Body of pancreas (tissue), 4 donors: Measurements from ENCODE around the gene SLC7A4. TPM values are rescaled to one million over a fixed set of nuclear protein-coding genes. Genes with fewer than 3 reads are reported as not detected.
"Not testable (repeated sequence)": the region's sequence is repeated elsewhere in the genome, so short reads cannot be mapped to it uniquely, and the experiment has no call there.

Experiments
- ATAC-seq: fragments of 150-250 bp; one replicate; pipeline ENCODE4 v1.9.1; 2016
- DNase-seq, 4 donors: peaks; one replicate each; pipeline ENCODE4 v3.0.0-alpha.2; 2019
- H3K27ac ChIP-seq, 4 donors: fragments of 200-600 bp; sonication (generic); 1 replicate in 3 of 4; 2 replicates in 1 of 4; pipeline versions ENCODE4 v1.5.1 to v1.6.1; 2016 to 2019; ENCODE audit warnings: mild to moderate bottlenecking in 1 of 4, mixed read lengths in 1 of 4, moderate library complexity in 1 of 4
- H3K27me3 ChIP-seq, 2 donors: fragments of 200-600 bp; sonication (generic); one replicate each; pipeline ENCODE4 v1.6.0; 2016; ENCODE audit warnings: mild to moderate bottlenecking in 1 of 2
- H3K36me3 ChIP-seq, 2 donors: fragments of 200-600 bp; sonication (generic); replicated peaks in 1 of 2; 2 replicates each; pipeline ENCODE4 v1.5.1; 2016; ENCODE audit warnings: low read depth in 2 of 2; ENCODE audit not compliant: insufficient read depth in 1 of 2
- H3K4me1 ChIP-seq: fragments of 200-600 bp; sonication (generic); one replicate; pipeline ENCODE4 v1.6.0; 2016
- H3K4me3 ChIP-seq, 2 donors: fragments of 200-600 bp; sonication (generic); 1 replicate in 1 of 2; 2 replicates in 1 of 2; pipeline ENCODE4 v1.5.1; 2016 to 2019
- H3K9me3 ChIP-seq, 3 donors: fragments of 200-600 bp; sonication (generic); 1 replicate in 2 of 3; 2 replicates in 1 of 3; pipeline ENCODE4 v1.5.1; 2016
- POLR2A ChIP-seq, 3 donors: fragments of 450-650 bp; IDR thresholded peaks; one replicate each; pipeline ENCODE4 v1.6.1; 2016; ENCODE audit warnings: antibody characterized with exemption in 3 of 3, mild to moderate bottlenecking in 2 of 3
- WGBS, 2 donors: methylation state at CpG; one replicate each; pipeline ENCODE4 v1.1.5; 2017; 5-methylcytosine and 5-hydroxymethylcytosine counted together
- intact Hi-C: fragments of 100-400 bp; cut with DNase I; formaldehyde crosslinking; loops from one replicate; pipeline ENCODE4 v1.15.1; 2023
- total RNA-seq, 2 donors: library from RNA; depleted of rRNA; stranded (reverse); fragments of >200 nt; gene quantifications; one replicate each; pipeline ENCODE4 v1.1.0, GENCODE V29; 2016
- TF ChIP-seq, protein P1 (sequence below), 7 experiments: fragments of 450-650 bp in 4 of 7; fragments of 200-600 bp in 3 of 7; sonication (generic) in 3 of 7; IDR thresholded peaks; one replicate each; pipeline ENCODE4 v1.5.1; 2016 to 2019; ENCODE audit warnings: antibody characterized with exemption in 7 of 7

Gene SLC7A4
- total RNA-seq, 2 donors from 2014 or later, result 1.3 to 1.8 TPM

GRCh38 chr22:21067901-21068680 is 35.7 kb upstream of the SLC7A4 start:
- Histone ChIP-seq H3K27ac (no peak overlapping the region), H3K9me3 (no peaks in the 10 kb centered on the region), H3K36me3 (no peaks in the 10 kb centered on the region), H3K4me1 (no peaks in the 10 kb centered on the region), H3K27me3 (no peaks in the 10 kb centered on the region), H3K4me3 (no peak overlapping the region)
- 86 to 89% methylated on average over 7 to 12 of the region's 12 CpGs for WGBS, 2 donors
- ATAC-seq (no peak), DNase-seq (no peak)
- TF ChIP-seq, protein P1, sequence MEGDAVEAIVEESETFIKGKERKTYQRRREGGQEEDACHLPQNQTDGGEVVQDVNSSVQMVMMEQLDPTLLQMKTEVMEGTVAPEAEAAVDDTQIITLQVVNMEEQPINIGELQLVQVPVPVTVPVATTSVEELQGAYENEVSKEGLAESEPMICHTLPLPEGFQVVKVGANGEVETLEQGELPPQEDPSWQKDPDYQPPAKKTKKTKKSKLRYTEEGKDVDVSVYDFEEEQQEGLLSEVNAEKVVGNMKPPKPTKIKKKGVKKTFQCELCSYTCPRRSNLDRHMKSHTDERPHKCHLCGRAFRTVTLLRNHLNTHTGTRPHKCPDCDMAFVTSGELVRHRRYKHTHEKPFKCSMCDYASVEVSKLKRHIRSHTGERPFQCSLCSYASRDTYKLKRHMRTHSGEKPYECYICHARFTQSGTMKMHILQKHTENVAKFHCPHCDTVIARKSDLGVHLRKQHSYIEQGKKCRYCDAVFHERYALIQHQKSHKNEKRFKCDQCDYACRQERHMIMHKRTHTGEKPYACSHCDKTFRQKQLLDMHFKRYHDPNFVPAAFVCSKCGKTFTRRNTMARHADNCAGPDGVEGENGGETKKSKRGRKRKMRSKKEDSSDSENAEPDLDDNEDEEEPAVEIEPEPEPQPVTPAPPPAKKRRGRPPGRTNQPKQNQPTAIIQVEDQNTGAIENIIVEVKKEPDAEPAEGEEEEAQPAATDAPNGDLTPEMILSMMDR (IDR thresholded peaks at IDR 0.05), result no peak
- intact Hi-C loops, result no loop called here

DNA sequence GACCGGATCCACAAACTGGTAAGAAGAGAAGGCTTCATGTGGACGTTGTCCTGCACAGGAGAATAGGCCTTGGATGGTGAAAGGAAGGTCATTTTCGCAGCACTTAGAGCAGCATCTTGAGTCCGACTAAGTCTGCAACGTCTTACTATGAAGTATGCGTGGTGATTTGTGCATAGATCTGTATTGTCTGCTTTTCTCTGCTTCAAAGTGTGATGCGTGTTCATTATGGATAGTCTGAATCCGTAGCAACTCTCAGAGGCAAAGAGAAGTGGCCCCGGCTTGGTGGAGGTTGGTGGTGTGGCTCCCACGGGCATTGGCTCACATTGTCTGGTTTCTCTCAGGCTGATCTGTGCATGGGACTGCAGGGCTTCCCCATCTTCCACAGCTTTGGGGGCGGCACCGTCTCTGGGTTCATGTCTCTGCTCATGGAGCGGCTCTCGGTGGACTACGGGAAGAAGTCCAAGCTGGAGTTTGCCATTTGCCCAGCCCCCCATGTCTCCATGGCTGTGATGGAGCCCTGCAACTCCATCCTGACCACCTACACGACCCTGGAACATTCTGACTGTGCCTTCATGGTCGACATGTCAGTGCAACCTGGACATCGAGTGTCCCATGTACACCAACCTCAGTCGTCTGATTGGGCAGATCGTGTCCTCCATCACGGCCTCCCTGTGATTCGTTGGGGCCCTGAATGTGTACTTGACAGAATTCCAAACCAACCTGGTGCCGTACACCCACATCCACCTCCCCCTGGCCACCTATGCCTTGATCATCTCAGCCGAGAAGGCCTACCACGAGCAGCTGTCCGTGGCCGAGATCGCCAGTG is 34.9 kb upstream of the SLC7A4 start:
- Histone ChIP-seq H3K4me3 (no peak overlapping the region), H3K27ac (no peak overlapping the region), H3K4me1 (no peaks in the 10 kb centered on the region), H3K36me3 (no peaks in the 10 kb centered on the region), H3K9me3 (no peaks in the 10 kb centered on the region), H3K27me3 (no peaks in the 10 kb centered on the region)
- 80 to 83% methylated on average over 15 to 28 of the region's 28 CpGs for WGBS, 2 donors
- intact Hi-C loops, result no loop called here
- TF ChIP-seq POLR2A (IDR thresholded peaks at IDR 0.05), result no peak
- TF ChIP-seq, protein P1 (IDR thresholded peaks at IDR 0.05), result no peak
- DNase-seq, result no peak
- no peak for ATAC-seq

GRCh38 chr22:21064917-21065864 is 32.8 kb upstream of the SLC7A4 start:
- intact Hi-C loops, result no loop called here
- DNase-seq (no peak), ATAC-seq (no peak)
- no peaks in the 10 kb centered on the region for H3K4me1 ChIP-seq
- WGBS, 2 donors, result 47 to 49% methylated on average over 13 of the region's 13 CpGs
- no peak overlapping the region for H3K27ac ChIP-seq
- no peaks in the 10 kb centered on the region for H3K36me3 ChIP-seq
- no peak for TF ChIP-seq POLR2A (IDR thresholded peaks at IDR 0.05)
- H3K9me3 ChIP-seq, result no peaks in the 10 kb centered on the region
- H3K4me3 ChIP-seq, result no peak overlapping the region
- H3K27me3 ChIP-seq, result no peaks in the 10 kb centered on the region

GRCh38 chr22:21064425-21064824 is 32.1 kb upstream of the SLC7A4 start:
- ATAC-seq, intact Hi-C loops, H3K9me3 ChIP-seq, H3K27ac ChIP-seq, H3K27me3 ChIP-seq, H3K36me3 ChIP-seq, H3K4me1 ChIP-seq, DNase-seq, H3K4me3 ChIP-seq: not testable (repeated sequence)
- WGBS, 2 donors, result 69 to 71% methylated on average over 10 to 11 of the region's 11 CpGs

DNA sequence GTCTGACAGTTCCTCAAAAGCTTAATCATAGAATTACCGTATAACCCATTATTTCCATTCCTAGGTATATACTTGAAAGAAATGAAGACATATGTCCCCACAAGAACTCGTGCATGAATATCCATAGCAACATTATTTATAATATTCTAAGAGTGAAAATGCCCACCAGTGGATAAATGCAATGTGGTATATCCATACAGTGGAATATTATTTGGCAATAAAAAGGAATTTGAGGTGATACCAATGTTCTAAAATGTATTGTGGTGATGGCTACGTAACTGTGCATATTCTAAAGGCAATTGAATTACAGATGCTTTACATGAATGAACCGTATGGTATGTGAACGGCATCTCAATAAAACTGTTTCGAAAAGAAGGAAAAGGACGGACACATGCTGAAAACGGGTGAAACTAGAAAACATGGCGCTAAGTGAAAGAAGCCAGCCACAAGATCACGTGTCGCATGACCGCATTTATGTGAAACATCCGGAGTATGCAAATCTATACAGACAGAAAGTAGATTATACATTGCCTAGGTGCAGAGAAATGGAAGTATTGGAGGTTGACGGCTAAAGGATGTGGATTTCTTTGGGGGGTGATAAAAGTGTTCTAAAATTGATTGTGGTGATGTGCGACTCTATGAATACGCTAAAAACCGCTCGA is 29.4 kb upstream of the SLC7A4 start:
- H3K27ac ChIP-seq, H3K27me3 ChIP-seq, H3K4me1 ChIP-seq, DNase-seq, H3K36me3 ChIP-seq, H3K4me3 ChIP-seq, intact Hi-C loops, H3K9me3 ChIP-seq, ATAC-seq: not testable (repeated sequence)
- 83 to 88% methylated on average over 13 to 16 of the region's 18 CpGs for WGBS, 2 donors

DNA sequence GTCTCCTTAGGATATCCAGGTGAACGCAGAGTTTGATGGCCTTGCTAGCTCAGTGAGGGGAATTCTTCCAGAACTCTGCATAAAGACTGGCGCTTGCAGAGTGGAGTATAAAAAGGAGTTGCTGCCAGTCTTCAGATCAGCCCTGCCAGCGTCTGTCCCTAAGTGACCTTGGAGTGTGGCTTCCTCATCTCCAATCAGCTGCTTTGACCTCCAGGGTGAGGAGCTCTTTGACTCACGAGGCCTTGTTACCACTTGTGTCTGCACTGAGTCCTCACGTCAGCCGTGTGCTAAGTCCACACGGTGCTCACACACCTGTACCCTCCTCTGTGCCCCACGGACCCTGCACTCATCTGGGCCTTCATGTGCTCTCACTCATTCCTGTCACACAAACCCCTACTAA is 28.0 kb upstream of the SLC7A4 start:
- H3K4me1 ChIP-seq, H3K27ac ChIP-seq, H3K27me3 ChIP-seq, intact Hi-C loops, ATAC-seq, H3K4me3 ChIP-seq, H3K36me3 ChIP-seq, H3K9me3 ChIP-seq, DNase-seq: not testable (repeated sequence)
- 62 to 68% methylated on average over 2 to 5 of the region's 8 CpGs for WGBS, 2 donors
